GM18526 (cell line): ENCODE measurements around the gene ZBTB7A.

Source experiments
- POLR2A ChIP-seq: IDR thresholded peaks from 3 replicates; pipeline ENCODE4 v1.6.1; 2011; ENCODE audit not compliant: insufficient read length; ENCODE audit errors: extremely low read depth

The ZBTB7A gene

DNA sequence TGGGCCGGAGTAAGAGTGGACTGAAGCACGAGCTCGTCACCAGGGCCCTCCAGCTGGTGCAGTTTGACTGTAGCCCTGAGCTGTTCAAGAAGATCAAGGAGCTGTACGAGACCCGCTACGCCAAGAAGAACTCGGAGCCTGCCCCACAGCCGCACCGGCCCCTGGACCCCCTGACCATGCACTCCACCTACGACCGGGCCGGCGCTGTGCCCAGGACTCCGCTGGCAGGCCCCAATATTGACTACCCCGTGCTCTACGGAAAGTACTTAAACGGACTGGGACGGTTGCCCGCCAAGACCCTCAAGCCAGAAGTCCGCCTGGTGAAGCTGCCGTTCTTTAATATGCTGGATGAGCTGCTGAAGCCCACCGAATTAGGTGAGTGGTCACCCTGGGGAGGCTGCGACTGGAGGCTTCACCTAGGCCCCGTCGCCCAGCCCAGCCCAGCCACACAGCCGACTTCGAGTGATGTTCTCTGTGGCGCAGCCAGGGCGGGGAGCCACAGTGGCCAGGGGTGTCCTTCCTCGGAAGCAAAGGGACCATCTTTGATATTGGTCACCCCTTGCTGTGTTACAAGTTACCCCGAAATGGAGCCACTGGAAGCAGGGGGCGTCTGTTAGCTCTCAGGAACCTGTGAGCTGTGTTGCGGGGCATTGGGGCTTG, 53.6 kb downstream of the ZBTB7A start:
- TF ChIP-seq POLR2A, result no peak

DNA sequence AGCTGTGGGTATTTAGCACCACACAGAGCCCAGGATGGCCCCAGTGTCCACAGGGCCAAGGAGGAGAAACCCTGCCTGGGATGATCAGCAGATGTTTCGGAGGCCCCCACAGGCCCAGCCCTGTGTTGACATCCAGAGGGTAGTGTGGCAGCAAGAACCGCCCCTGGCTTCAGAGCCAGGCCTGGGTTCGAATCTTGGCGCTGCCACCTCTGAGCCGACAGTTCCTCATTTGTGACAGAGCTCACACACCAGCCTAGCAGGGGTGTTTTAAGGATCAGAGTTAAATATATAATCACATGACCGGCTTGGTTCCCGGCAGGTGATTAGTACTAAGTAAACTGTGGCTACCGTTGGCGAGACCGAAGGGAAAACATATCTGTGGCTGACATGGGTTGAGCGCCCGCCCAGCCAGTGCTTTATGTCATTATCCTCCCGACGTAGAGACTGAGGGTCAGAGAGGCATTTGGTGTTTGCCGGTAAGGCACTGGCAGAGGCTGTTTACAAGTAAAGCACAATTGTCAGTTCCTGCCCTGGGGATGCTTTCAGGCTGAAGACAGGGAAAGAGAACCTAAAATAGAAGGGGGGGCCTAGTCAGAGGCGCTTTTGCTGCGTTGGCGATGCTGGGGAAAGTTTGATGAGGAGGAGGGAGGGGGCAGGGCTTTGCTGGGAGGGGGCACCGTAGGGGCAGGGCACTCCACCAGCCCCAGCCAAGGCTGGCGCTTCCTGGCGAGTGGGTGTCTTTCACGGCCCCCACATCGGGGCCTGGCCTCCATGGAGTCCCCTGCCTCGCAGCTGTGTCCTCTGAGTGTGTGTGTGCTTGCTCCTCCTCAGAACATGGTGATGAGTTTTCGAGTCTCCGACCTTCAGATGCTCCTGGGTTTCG, 54.4 kb downstream of the ZBTB7A start:
- no peak for TF ChIP-seq POLR2A

DNA sequence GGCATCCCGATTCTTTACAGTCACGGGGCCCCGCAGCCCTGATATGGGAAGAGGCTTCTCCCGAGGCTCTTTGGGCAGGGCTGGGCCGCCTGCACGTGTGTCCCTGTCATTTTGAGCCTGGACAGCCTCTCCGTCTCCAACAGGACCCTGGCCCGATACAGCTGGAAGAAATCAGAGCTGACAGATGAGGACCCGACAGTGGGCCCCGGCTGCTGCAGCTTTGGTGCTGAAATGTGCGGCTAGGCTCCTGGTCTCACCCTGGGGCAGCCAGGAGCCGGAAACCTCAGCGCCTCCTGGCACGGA, 55.9 kb downstream of the ZBTB7A start:
- no peak for TF ChIP-seq POLR2A

DNA sequence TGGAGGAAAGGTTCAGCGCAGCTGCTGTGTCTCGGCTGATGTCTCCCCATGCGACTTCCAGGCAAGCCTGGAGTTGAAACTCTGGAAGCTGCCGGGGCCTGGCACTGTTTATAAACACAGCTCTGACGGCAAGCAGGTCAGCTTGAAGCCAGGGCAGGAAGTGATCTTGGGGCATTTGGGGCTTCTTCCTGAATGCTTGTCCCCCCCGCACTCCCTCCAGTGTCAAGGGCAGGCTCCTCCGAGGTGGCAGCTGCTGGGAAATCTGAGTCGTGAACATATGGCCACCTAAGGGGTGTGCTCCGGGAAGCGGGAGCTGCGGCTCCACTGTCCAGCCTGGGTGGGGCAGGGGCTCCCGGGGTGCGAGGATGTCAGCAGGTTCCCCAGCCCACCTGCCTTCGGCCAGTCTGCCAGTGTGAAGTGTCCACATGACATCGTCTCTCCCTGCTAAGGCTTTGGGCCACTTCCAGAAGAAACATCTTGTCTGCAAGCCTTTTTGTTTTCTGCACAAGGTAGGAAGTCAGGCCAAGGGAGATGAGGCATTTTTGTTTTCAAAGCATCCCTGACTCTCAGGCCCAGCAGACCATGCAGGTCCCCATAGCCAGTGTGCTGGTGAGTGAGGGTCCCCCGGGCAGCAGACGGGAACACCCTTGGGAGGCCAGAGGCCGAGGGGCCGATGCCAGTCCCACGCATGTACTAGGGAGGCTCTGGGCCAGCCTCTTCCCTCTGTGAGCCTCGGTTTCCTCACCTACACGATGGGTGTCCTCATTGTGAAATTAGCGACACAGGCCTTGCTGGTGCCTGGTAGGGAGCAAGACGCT, 56.5 kb downstream of the ZBTB7A start:
- no peak for TF ChIP-seq POLR2A

DNA sequence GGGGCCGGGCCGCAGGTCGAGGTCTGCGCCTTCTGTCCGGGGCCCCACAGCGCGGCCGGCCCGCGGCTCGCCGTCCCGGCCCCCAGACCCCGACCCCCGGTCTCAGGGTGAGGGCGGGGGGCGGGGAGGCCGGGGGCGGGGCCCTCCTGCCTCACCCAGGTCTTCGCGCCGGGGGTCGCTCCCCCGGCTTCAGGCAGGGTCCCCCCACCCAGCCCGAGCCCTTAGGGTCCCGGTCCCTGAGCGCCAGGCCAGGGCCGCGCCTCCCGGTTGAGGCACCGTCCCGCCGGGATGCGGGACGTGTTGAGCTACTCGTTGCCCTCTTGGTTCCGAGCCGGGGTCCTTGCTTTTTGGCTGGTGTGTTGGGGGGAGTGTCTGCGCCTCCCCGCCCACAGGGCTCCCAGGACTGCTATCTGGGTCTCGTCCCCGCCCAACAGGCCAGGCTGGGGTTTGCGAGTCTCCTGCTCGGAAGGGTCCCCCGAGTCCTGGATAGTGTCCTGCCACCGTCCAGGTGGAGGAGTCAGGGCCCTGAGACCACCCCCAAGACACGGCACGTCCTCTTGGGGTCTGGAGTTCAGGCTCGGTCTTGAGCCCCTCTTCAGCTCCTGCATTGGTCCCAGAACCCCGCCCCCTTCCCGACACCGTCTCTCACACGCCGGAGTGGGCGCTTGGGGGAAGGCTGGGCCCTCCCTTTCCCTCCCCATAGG, 58.7 kb downstream of the ZBTB7A start:
- no peak for TF ChIP-seq POLR2A

DNA sequence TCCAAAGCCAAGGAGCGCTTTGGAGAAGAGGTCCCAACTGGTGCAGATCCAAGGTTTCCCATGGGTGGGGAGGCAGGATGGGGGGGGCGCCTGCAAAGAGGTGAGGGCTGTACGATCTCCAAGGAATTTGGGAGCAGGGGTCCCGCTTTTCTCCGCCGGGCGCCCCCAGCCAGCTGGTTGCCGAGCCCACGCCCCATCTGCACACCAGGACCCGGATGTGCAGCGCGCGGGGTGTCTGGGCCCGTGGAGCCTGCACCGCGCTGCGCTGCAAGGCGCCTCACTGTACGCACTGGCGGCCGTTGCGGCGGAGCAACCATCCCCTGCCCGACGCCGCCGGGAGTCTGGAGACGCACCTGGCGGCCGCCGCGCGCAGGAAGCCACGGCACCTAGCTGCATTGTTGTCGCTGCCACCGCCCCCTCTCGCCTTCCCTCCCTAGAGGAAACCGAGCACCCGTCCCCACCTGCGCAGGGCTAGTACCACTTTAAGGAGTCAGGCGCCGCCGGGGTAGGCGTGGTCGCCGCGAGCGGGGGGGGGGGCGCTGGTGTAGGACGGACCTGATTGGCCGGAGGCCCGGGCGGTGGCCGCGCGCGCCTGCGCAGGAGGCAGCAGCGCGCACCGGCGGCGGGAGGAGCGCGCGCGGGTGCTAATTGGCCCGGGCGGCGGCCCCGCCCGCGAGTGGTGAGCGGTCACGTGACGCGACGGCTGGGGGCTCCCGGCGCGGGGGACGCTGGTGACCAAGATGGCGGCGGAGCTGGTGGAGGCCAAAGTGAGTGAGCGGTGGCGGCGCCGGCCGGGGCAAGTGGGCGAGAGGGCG, 59.5 kb downstream of the ZBTB7A start, which contains the start of gene PIAS4:
PIAS4 (plus strand) TSS at position 716 of the 815 bp plus-strand sequence; CDS start at position 741, 25 bp downstream.
- TF ChIP-seq POLR2A, result peak; percentile 72

DNA sequence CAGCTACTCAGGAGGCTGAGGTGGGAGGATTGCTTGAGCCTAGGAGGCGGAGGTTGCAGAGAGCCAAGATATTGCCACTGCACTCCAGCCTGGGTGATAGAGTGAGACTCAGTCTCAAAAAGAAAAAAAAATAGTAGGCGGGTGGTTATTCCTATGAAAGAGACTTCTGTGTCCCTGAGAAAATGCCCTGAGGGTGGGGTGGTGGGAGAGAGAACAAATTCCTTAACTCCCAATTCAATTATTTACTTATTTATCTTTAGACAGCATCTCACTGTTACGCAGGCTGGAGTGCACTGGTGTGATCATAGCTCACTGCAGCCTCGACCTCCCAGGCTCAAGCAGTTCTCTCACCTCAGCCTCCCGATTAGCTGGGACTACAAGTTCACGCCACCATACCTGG, 71.1 kb downstream of the ZBTB7A start:
- TF ChIP-seq POLR2A, result no peak
